Activated effector memory CD4-positive, alpha-beta T cell treated with Interleukin-2 at 50 U/mL for 16 hours (primary cell): Measurements from ENCODE around the gene CLDND2.

Experiments
- DNase-seq: peaks from one replicate; pipeline ENCODE4 v3.0.0-alpha.2; 2020

CLDND2 gene

GRCh38 chr19:51354103-51354741 lies 14.6 kb downstream of the CLDND2 start:
- DNase-seq: no peak

- no peak for DNase-seq
Measured at GRCh38 chr19:51352783-51353360, 15.9 kb downstream of the CLDND2 start.

- DNase-seq: no peak
Measured at GRCh38 chr19:51351266-51351990, 17.4 kb downstream of the CLDND2 start.

GRCh38 chr19:51347209-51347928 lies 21.4 kb downstream of the CLDND2 start:
- no peak for DNase-seq

- no peak for DNase-seq
Measured at GRCh38 chr19:51346742-51347141, 22.1 kb downstream of the CLDND2 start.

- no peak for DNase-seq
Measured at GRCh38 chr19:51345076-51345620, 23.7 kb downstream of the CLDND2 start.

- DNase-seq: no peak
Measured at GRCh38 chr19:51342631-51343569, 25.9 kb downstream of the CLDND2 start.

GRCh38 chr19:51341976-51342580 lies 26.7 kb downstream of the CLDND2 start, which contains the start of gene VSIG10L:
TSS of gene VSIG10L (minus strand) at chr19:51342139. CDS start at chr19:51342124, 15 bp downstream.
- DNase-seq: no peak

- no peak for DNase-seq
Measured at GRCh38 chr19:51341066-51341465, 27.7 kb downstream of the CLDND2 start.

GRCh38 chr19:51339687-51340656 lies 28.8 kb downstream of the CLDND2 start:
- peak; percentile 74 for DNase-seq

- DNase-seq: no peak
Measured at GRCh38 chr19:51339313-51339686, 29.5 kb downstream of the CLDND2 start.

GRCh38 chr19:51338563-51339312 lies 30.1 kb downstream of the CLDND2 start:
- peak; percentile 78 for DNase-seq

- no peak for DNase-seq
Measured at GRCh38 chr19:51337861-51338562, 30.8 kb downstream of the CLDND2 start.

- no peak for DNase-seq
Measured at GRCh38 chr19:51337141-51337860, 31.5 kb downstream of the CLDND2 start.

GRCh38 chr19:51333836-51334460 lies 34.9 kb downstream of the CLDND2 start:
- no peak for DNase-seq

- no peak for DNase-seq
Measured at GRCh38 chr19:51331716-51332115, 37.1 kb downstream of the CLDND2 start.

GRCh38 chr19:51331193-51331592 lies 37.6 kb downstream of the CLDND2 start:
- no peak for DNase-seq

GRCh38 chr19:51330366-51330765 lies 38.4 kb downstream of the CLDND2 start:
- no peak for DNase-seq
